HG02943 (cell line): ENCODE measurements around the gene RABGAP1L.
"Not testable (repeated sequence)": the region's sequence is repeated elsewhere in the genome, so short reads cannot be mapped to it uniquely, and the experiment has no call there.

Source experiments
- ATAC-seq: cut with Tn5 transposase; IDR thresholded peaks from one replicate; pipeline ENCODE4 v1.9.1; 2021; ENCODE audit warnings: mild to moderate bottlenecking, low read depth, moderate library complexity; ENCODE audit not compliant: unreplicated experiment

RABGAP1L gene

DNA sequence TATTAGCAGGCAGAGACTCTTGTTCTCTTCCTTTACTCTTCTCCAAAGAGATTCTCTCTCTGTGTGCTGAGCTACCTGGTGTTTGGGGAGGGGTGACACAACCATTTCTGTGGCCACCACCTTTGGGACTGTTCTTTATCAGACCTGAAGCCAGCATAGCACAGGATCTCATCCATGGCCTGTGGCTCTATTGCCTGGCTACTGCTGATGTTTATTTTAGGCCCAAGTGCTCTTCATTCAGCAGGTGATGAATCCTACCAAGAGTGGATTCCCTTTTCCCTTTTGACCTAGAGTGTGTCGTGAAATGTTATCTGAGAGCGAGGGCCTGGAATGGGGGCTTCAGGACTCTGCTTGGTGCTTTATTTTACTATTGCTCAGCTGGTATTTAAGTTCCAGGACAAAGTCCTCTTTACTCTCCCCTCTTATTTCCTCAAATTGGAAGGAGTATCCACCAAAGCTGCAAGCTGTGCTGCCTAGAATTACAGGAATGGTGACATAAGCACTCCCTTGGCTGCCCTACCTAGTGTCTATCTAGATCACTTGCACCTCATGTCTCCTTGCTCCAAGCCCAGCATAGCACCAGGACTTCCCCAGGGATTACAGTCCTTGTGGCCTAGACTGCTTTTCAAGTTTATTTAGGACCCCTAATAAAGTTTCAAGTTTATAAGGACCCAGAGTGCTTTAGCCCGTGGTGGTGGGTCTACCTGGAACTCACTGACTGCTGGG, 193.7 kb downstream of the RABGAP1L start:
- no peak for ATAC-seq

DNA sequence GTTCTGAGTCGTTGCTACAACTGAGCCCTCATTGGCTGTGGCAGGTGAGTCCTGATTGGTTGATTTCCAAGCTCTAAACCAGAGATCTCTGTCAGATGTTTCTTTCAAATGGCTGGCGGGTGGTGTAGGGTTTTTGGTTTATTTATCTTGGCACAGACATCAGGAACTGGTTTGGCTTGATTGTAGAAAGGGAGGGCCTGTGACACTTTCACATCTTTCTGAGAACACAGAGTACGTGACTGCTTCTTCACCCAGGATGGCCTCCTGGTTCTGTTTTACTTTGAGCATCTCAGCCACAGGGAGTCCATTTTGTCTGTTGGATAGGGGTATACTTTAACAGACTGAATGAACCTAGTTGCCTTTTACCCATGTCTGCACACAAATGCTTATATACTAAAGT, 199.0 kb downstream of the RABGAP1L start:
- ATAC-seq = no peak

DNA sequence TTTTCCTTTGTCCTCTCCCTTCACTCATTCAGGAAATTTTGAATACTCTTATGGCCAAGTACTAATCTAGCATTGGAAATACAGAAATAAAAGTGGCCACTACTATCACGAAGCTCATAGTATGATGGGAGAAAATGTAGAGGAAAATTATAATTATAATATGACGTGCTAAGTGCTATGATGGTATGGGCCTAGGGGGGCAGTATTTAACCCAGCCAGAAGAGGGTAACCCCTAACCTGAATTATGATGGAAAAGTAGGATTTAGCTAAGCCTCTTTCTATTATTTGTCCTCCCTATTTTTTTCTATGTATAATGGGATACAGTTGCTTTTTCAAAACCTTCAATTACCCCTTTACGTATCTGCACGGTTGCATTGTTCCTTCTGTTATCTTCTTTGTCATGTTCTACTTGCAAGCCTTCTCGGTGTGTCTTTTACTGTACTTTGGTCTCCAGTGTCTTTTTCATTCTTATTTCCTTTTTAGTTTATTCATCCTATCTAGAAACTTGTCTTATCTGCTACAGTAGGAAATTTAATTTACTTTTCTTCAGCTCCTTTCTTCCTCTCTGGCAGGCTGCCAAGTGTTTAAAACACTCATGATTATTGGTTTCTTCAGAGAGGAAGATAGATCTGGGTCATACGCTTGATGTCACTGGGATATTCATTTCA, 199.6 kb downstream of the RABGAP1L start:
- ATAC-seq = no peak

DNA sequence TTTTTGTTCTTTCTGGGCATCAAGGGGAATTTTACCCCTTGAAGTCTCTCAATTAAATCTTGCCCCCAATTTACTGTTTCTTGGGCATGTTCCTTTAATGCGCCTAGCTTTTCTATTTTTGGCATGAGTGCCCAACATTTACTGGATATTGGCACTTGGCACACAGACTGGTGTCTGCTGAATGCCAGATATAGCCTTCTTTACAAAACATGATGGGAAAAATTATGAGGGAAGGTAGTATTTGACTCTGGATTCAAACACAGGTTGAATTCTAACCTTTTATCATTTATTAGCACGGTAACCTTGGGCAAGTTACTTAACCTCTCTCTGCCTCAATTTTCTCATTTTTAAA, 200.1 kb downstream of the RABGAP1L start:
- ATAC-seq = no peak

DNA sequence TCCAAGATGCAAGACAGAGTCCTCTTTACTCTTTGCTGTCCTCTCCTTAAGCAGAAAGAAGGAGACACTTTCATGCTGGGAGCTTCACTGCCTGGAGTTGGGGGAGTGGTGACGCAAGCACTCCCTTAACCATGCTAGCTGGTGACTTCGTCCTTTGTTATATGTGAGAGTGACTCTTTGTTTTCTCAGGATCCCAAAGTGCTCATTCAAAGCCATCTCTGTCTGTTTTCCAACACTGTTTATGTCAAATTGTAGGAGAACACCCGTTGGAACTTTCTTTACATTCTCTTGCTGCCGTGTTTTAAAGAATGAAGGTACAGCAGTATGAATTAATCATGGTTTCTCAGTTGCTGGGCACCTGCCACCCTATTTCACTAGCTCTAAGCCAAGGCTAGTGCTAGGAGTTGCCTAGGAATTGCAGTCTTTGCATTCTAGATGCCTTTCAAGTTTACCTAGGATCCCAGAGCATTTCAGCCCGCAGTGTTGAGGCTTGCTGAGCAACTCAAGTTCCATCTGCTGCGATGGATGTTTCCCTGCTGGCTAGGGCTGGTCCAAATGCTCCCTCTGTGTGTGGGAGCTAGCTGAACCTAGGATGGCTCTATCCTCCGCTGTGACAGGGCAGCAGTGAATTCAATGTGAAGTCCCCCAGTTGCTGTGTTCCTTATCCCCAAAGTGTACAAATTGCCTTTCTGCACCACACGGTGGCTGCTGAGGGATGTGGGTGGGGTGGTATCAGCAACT, 205.8 kb downstream of the RABGAP1L start:
- no peak for ATAC-seq

DNA sequence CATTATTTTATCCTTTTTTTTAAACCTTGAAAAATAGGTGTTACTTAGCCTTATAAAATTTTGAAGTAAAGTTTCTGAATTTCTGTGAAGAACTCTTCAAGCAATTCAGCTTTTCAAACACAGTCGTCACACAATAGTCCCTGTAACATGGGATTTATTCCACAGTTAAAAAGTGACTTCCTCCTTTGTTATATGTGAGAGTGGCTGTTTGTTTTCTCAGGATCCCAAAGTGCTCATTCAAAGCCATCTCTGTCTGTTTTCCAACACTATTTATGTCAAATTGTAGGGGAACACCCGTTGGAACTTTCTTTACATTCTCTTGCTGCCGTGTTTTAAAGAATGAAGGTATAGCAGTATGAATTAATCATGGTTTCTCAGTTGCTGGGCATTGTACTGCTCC, 207.6 kb downstream of the RABGAP1L start:
- ATAC-seq = no peak

DNA sequence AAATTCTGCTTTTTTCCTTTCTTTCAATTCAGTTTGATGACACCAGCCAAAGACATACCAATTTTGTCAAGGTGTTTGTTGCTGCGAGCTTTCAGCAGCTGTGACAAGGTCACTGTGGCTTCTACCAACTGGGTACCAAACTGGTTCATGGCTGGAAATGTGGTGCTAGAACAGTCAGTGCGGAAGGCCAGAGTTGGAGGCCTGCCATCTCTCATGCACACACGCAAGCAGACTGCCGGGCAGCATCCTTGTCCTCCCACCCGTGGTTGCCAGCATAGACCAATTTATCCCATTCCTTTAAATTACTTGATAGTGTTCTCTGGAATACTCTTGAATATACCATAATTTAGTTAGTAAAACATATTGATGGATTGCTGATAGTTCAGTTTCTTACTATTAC, 208.6 kb downstream of the RABGAP1L start:
- no peak for ATAC-seq

DNA sequence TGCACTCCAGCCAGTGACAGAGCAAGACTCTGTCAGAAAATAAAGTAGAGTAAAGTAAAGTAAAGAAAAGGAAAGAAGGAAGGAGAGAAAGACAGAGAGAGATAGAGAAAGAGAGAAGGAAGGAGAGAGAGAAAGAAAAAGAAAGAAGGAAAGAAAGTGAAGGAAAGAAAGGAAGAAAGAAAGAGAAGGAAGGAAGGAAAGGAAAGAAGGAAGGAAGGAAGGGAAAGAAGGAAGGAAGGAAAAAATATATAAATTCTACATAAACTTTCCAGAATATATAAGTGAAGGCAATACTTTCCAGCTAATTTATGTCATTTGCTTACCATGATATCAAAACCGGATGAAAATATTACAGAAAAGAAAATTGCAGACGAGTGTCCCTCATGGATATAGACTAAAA, 216.7 kb downstream of the RABGAP1L start:
- ATAC-seq = no peak

DNA sequence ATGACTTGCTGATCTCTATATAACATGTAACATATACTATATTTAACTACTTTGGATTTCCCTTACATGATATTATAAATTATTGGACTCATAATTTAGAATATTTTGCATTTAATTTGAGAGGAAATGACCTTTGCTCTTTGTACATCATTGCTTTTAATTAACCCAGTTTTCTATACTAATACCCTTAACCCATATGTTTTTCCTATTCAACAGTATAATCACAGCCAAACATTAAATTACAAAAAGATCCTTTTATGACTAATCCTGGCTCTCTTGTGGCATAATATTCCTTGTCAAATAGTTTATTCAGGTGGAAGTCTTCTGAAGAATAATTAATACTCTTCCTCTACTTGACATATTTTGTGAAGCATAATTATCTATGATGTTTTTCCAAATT, 232.4 kb downstream of the RABGAP1L start:
- no peak for ATAC-seq

DNA sequence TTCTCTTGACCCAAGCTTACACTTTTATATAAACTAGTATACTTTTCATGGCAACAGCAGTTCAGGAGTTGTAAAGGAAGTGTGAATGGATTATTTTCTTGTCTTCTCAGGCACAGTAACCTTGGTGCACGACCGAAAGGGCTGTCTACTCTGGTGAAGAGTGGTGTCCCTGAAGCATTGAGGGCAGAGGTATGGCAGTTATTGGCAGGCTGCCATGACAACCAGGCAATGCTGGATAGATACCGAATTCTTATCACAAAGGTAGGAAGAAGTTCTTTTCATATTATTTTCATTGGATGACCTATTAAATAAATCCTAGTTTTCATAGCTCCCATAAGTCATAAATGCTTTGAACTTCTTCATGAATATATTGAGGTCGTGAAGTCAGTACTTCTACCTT, 234.6 kb downstream of the RABGAP1L start:
- ATAC-seq = no peak

DNA sequence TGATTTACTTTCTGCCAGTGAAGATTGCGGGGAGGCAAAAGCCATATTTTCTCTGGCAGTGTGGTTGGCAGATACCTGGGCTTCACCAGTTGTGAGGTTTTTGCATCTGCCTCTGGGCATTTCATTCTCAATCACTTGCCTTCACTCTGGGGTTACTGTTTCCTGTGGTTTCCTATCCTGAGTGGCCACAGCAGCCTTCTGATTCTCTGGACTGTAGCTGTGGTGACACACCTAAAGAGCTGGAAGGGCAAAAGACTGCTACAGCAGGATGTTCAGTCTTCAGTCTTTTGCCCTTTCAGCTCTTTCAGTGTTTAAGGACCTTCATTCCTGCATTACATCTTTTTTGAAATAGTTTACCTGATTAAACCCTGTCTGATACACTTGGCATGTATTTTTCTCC, 237.9 kb downstream of the RABGAP1L start:
- ATAC-seq = no peak

DNA sequence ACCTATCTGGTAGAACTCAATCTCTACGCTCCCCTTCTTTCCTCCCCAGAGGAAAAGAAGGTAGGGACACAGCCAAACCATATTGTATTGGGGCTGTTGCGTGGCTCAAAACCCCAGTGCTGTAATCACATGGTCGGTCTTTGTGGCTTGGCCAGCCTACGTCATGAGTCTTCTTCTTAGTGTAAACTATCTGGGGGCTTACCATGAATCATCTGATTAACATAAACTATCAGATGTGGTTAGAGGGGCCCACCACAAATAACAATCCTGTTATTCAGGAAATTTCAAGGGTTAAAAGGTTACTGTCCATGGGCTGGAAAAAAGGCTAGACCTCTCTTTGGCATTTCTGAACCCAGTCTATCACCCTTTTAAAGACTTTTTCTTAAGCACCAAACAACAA, 238.9 kb downstream of the RABGAP1L start:
- ATAC-seq = no peak

DNA sequence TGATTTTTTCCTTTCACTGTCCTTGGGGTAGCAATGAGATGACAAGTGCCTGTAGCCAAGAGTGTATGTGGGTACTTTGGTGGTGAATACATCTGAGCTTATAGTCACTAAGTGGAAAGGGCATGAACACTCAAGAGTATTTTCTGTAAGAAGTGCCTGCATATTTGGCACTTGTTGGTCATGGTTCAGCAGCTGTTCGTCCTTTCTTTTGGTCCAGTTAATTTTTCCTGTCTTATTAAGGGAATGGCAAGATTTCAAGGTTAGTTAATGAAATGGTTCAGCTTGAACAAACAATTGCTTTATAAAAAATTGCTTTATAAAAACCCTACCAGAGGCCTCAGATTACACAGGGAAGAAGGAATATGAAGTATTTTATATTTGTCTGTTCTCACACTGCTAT, 239.9 kb downstream of the RABGAP1L start:
- no peak for ATAC-seq

DNA sequence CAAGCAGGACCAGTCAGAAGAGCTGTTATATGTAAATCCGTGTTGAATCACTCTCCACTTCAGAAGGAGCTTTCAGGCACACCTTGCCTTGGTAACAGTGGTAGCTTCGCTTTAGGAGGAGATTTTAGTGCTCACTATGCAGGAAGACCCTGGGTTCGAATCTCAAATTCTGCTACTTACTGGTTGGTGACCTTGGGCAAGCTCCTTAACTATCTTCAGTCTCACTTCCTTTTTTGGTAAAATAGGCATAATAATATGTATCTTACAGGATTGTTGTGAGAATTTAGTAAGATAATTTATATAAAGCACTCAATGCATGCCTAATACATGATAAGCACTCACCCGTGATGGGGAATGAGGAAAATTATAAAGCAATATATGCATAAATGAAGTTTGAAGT, 241.8 kb downstream of the RABGAP1L start:
- ATAC-seq = no peak

DNA sequence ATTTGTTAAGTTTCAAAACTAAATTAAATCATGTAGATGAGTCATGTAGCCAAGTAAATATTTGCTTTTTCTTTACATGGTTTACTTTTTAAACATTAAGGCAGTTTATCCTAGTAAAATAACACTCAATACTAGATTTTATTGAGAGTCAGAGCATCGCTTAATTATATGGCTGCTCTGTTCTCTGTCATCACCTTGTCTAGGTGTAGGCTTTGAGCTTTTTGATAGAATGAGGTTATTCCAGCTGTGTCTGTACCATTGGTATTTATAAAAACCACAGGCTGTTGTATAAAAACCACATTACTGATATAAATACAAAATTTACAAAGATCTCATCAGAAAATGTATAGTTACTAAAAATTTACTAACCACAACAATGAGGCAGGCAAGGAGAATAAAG, 245.9 kb downstream of the RABGAP1L start:
- no peak for ATAC-seq

DNA sequence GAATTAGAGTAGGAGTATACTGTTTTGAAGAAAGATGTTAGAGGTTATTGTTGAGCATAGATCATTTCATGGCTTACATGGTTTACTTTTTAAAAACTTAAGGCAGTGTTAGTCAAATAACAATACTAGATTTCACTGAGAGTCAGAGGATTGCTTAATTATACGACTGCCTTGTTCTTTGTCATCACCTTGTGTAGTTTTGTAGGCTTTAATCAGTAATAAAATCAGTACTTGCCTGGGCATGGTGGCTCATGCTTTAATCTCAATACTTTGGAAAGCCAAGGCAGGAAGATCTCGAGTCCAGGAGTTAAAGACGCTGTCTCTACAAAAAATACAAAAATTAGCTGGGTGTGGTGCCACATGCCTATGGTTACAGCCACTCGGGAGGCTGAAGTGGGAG, 247.1 kb downstream of the RABGAP1L start:
- no peak for ATAC-seq

DNA sequence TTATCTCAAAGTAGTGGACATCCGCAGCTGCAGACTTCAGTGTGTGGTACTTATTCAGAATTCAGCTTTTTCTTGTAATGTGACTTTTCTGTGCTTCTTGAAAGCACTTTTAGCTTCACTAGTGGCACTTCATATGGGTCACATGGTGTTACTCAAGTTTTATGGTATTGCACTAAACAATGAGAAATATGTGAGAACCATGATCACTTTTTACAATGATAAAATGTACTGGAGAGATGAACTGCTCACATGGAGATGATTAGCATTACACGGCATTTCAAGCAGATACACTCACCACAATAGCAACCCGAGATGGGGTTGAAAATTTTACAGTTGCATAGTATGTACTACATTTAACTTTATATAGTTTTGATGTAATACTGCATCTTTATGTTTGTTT, 248.3 kb downstream of the RABGAP1L start:
- ATAC-seq = no peak

DNA sequence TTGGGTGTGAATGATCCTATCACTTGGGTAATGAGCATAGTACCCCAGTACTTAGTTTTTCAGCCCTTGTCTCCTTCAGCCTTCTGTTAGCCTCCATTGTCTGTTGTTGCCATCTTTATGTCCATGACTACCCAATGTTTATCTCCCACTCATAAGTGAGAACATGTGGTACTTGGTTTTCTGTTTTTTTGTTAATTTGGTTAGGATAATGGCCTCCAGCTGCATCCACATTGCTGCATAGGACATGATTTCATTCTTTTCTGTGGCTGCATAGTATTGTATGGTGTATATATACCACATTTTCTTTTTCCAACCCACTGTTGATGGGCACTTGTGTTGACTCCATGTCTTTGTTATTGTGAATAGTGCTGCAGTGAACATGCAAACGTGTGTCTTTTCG, 248.8 kb downstream of the RABGAP1L start:
- no peak for ATAC-seq

DNA sequence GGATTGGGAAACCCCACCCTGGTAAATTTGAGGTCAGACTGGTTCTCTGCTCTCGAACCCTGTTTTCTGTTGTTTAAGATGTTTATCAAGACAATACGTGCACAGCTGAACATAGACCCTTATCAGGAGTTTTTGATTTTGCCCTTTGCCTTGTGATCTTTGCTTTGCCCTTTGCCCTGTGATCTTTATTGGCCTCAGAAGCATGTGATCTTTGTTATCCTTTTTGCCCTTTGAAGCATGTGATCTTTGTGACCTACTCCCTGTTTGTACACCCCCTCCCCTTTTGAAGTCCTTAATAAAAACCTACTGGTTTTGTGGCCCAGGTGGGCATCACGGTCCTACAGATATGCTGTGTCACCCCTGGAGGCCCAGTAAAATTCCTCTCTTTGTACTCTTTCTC, 250.5 kb downstream of the RABGAP1L start:
- ATAC-seq = not testable (repeated sequence)

DNA sequence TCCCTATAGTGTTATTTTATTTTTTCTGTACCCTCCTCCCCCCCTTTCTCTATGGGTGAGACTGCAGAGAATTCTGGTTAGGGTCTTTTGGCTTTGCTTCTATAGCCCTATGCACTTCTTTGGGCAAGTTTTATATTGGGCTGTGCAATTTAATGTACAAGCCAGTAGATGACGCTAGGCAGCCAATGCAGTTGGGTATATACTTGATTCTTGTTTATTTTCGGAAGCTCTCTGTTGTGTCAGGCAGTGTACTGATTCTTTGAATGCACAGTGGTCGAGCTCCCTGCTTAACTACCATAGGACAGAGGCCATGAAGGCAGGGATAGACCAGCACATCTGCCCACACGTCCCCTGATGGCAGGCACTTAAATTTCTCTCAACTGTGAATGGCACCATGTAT, 254.3 kb downstream of the RABGAP1L start:
- ATAC-seq = no peak

DNA sequence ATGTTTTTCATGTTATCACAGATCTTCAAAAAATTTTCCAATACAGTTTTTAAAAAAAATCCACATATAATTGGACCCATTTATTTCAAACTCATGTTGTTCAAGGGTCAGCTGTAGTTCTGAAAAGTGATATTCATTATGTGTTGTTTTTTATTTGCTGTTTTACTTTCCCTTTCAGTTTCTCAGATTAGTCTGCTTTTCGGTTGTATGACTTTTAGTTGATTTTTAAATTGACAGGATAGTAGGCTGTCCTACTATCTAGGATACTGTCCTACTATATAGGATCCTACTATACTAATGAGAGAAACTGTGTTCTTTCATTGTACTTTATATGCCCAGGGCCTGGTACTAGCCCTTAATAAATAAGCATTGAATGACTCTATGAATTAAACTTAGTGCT, 254.9 kb downstream of the RABGAP1L start:
- no peak for ATAC-seq

DNA sequence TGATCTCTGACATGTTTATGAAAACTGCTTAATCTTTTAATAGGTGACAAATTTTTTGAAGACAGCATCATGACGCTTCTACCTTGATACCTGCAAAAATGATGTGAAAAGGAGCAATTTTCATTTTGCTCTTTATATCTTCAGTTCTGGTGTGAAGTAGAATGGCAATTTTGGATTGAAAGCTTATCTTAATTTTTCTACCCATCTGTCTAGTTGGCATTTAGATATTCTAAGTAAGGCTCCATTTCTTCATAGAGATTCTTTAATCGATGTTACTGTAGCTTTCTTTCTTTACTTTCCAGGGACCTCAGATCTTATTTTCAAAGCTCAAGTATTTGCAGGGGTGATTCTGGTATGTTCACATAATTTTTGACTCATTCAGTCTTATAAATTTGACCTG, 256.2 kb downstream of the RABGAP1L start:
- no peak for ATAC-seq
